Activated CD8-positive, alpha-beta memory T cell treated with anti-CD3 and anti-CD28 coated beads for 4 hours (primary cell): ENCODE results near the gene PWP1.
"Not testable (repeated sequence)": the region's sequence is repeated elsewhere in the genome, so short reads cannot be mapped to it uniquely, and the experiment has no call there.

Experiments
- DNase-seq, 2 donors: peaks; one replicate each; pipeline ENCODE4 v3.0.0-alpha.2; 2020; ENCODE audit warnings: low read depth in 2 of 2

The PWP1 gene

GRCh38 chr12:107668320-107669098 is 17.1 kb upstream of the PWP1 start:
- DNase-seq, result no peak

DNA sequence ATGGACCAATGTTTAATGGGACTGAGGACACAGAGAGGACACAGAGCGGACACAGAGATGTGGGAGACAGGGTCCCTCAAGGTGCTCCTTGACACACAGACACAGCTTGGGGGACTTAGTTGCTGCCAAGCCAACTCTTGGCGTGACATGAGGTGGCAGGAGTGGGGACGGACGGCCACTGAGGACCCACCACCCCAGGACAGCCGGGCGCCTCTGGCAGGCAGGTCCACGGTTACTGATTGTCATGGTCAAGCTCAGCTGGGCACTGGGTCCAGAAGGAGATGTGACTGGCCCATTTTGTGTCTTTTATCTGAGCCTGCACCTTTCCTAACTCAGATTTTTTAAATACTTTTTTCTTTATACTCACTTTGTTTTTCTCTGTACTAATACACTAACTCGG is 15.7 kb upstream of the PWP1 start:
- DNase-seq, result no peak

- DNase-seq, result no peak
These were observed 14.5 kb upstream of the PWP1 start for GRCh38 chr12:107670999-107671643.

DNA sequence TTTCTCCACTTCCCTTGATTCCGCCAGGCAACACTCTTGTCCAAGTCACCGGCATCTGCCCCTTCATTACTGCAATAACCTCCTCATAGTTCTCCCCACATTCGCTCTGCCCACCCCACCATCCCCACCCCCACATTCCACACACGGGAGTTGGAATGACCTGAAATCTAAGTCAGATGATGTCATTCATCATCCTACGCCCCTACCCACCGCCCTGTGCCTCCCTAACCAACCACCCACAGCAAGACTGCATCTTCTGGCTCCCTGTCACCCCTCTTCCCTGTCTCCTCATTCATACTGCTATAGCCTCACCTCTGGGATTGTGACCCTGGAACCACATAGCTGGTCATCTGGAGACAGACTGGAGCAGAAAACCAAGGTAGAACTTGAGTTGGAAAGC is 7.9 kb upstream of the PWP1 start:
- no peak for DNase-seq

DNA sequence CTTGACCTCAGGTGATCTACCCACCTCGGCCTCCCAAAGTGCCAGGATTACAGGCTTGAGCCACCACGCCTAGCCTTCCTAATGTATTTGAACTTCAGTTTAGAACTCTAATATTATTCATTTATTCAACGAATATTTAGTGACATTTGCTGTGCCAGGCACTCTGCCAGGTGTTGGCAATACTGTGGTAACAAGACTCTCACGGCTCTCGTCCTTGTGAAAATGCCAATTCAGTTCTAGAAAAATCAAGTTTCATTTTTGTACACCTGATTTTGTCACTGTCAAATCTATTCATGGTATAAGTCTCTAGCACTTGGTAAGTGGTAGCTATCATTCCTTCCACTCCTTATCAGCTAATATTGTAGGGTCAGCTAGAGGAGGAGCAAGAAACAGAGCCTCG is 6.3 kb upstream of the PWP1 start:
- DNase-seq, result no peak

GRCh38 chr12:107681455-107681835 is 4.2 kb upstream of the PWP1 start:
- no peak for DNase-seq

DNA sequence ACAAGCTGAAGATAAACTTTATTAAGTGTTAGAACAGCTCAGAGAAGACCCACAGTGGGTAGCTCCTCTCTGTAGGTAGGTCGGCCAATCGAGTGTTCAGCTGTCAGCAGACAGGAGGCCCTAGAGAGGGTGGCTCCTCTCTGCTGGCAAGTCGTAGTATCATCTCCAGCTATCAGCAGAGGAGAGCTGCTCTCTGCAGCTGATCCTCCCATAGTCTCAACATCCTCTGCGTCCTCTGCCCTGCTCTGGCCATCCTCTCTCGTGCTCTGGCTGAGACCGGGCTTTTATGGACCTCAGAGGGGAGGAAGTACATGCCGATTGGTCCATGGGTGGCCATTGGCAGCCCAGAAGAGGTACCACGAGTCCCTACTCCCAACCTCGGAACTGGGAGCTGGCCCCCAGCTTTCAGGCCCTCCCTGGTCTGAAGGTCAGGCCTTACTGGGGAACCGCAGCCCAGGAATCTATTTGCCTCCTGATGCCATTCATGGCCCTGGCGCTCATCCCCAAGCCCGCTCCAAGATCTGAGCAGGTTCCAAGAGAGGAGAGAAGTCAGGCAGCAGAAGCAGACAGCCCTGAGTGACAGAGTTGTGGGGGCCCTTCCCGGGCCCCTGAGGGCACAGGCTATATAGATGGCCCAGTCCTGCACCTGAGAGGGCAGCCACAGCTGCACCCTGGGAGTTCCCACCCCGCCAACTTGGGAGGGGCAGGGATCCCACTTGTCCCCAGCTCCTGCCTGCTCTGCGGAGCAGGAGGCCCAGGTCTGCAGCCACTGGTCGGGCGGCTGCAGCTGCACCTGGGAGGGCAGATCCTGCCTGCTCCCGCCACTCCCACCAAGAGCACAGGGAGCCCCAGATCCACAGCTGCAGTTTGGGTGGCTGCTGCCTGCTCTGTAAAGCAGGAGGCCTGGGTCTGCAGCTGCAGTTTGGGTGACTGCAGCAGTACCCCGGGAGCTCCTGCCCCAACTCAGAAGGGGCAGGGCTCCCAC is 3.5 kb upstream of the PWP1 start:
- DNase-seq, result no peak

DNA sequence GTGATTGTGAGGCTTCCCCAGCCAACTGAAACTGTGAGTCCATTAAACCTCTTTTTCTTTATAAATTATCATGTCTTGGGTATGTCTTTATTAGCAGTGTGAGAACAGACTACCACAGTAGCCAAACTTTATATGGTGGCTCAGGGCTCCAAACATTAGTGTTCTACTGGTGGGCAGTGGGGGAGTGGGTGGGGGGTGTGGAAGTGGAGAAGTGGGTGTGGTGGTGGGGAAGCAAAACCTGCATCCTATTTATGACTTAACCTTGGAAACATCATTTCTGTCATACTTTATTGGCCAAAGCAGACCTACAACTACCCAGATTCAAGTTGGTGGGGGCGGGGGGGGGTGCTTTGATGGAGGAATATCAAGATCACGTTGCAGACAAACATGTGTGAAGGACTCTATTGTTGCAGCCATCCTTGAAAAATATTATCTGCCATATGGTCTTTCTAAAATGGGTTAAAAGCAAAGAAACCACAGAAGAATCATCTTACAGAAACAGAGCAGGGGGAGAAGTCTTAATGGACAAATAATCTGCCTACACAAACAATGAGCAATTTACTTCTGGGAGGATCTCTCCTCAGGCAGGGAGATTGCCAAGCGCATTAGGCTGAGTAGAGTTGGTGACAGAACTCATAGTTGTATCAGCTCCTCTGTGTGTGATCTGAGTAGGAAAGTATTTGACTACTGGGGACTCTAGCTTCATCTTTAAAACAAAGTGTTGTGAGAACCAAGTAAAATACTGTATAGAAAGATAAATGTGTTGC is 1.4 kb upstream of the PWP1 start:
- no peak for DNase-seq

DNA sequence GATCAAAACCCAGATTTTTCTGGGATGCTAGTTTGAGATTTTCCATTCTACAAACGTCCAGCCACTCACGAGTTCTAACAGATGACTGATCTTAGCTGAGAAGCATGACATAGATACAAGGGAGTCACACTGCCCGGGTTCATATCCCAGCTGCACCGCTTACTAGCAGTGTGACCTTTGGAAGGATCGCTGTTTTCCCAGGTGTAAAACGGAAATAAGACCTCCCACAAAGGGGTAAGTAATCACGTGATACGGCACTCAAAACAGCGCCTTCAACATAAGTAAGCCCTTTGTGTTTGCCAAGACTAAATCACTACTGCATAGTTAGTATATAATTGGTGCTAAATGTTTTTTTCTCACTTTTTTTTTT is 624 bp upstream of the PWP1 start:
- no peak for DNase-seq

DNA sequence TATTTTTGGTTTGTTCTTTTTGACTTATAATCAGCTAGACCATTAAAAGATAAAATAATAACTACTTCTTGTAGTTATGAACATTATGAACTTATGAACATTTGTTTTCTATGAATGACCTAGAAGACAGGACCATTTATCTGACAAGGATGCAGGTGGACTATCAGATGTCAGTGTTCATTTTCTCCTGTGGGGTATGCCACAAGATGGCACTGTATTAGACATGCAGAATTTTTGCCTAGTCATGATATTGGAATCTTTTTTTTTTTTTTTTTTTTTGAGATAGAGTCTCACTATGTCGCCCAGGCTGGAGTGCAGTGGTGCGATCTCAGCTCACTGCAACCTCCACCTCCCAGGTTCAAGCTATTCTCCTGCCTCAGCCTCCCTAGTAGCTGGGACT is 10.2 kb downstream of the PWP1 start:
- DNase-seq, result not testable (repeated sequence)

- DNase-seq, result no peak
These were observed 16.5 kb downstream of the PWP1 start for GRCh38 chr12:107702106-107702505.

- DNase-seq, result no peak
These were observed 18.4 kb downstream of the PWP1 start for GRCh38 chr12:107704041-107704440.

DNA sequence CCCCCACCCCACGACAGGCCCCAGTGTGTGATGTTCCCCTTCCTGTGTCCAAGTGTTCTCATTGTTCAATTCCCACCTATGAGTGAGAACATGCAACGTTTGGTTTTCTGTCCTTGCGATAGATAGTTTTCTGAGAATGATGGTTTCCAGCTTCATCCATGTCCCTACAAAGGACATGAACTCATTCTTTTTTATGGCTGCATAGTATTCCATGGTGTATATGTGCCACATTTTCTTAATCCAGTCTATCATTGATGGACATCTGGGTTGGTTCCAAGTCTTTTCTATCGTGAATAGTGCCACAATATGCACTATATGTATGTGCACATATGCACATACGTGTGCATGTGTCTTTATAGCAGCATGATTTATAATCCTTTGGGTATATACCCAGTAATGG is 19.9 kb downstream of the PWP1 start:
- not testable (repeated sequence) for DNase-seq

DNA sequence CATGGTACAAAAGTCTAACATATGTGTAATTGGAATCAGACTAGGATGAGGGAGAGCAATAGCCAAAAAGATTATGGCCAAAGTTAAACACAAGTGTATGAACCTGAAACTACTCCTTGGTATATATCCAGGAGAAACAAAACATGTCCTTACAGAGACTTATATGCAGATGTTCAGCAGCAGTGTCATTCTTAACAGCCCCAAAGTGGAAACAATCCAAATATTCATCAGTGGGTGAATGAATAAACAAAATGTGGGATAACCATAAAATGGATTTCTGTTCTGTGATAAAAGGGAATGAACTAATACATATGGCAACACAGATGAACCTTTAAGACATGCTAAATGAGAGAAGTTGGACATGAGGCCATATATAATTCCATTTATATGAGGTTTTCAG is 30.2 kb downstream of the PWP1 start:
- no peak for DNase-seq

- DNase-seq, result no peak
These were observed 33.0 kb downstream of the PWP1 start for GRCh38 chr12:107718606-107719005.

- DNase-seq, result not testable (repeated sequence)
These were observed 41.7 kb downstream of the PWP1 start for GRCh38 chr12:107727327-107727726.

DNA sequence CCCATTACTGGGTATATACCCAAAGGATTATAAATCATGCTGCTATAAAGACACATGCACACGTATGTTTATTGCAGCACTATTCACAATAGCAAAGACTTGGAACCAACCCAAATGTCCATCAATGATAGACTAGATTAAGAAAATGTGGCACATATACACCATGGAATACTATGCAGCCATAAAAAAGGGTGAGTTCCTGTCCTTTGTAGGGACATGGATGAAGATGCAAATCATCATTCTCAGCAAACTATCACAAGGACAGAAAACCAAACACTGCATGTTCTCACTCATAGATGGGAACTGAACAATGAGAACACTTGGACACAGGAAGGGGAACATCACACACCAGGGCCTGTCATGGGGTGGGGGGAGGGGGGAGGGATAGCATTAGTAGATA is 42.1 kb downstream of the PWP1 start:
- not testable (repeated sequence) for DNase-seq

GRCh38 chr12:107730618-107731341 is 45.2 kb downstream of the PWP1 start:
- no peak for DNase-seq

GRCh38 chr12:107731366-107731765 is 45.8 kb downstream of the PWP1 start:
- DNase-seq, result no peak

- no peak for DNase-seq
These were observed 46.8 kb downstream of the PWP1 start for GRCh38 chr12:107732365-107732764.

GRCh38 chr12:107734139-107734538 is 48.5 kb downstream of the PWP1 start:
- no peak for DNase-seq
